DOHH2 (cell line): Measurements from ENCODE around the gene ERFL.

Experiments used
- EZH2phosphoT487 ChIP-seq: fragments of 200-600 bp; sonication (generic); IDR thresholded peaks from 2 replicates; pipeline ENCODE4 v1.6.1; 2017; ENCODE audit warnings: borderline replicate concordance, mild to moderate bottlenecking, antibody characterized with exemption, low read length, moderate library complexity, mixed read lengths
- TF ChIP-seq, protein P1 (sequence below): fragments of 200-600 bp; sonication (generic); IDR thresholded peaks from one replicate; pipeline ENCODE4 v1.5.1; 2014; ENCODE audit warnings: antibody characterized with exemption, mild to moderate bottlenecking, low read depth, low read length; ENCODE audit not compliant: poor library complexity, severe bottlenecking

- TF ChIP-seq, protein P1, sequence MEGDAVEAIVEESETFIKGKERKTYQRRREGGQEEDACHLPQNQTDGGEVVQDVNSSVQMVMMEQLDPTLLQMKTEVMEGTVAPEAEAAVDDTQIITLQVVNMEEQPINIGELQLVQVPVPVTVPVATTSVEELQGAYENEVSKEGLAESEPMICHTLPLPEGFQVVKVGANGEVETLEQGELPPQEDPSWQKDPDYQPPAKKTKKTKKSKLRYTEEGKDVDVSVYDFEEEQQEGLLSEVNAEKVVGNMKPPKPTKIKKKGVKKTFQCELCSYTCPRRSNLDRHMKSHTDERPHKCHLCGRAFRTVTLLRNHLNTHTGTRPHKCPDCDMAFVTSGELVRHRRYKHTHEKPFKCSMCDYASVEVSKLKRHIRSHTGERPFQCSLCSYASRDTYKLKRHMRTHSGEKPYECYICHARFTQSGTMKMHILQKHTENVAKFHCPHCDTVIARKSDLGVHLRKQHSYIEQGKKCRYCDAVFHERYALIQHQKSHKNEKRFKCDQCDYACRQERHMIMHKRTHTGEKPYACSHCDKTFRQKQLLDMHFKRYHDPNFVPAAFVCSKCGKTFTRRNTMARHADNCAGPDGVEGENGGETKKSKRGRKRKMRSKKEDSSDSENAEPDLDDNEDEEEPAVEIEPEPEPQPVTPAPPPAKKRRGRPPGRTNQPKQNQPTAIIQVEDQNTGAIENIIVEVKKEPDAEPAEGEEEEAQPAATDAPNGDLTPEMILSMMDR = no peak
- TF ChIP-seq EZH2phosphoT487 = no peak
These were observed 18.8 kb upstream of the ERFL start for GRCh38 chr19:41947091-41947490.
